Suprapubic skin (tissue), 4 donors: ENCODE measurements around the gene KRT13.

ENCODE experiments used
- POLR2A ChIP-seq, 2 donors: fragments of 450-650 bp; IDR thresholded peaks; one replicate each; pipeline ENCODE4 v1.6.1; 2017; ENCODE audit warnings: antibody characterized with exemption in 2 of 2, mild to moderate bottlenecking in 2 of 2, moderate library complexity in 2 of 2
- POLR2AphosphoS5 ChIP-seq, 3 donors: sonication (generic); formaldehyde crosslinking; IDR thresholded peaks; one replicate each; pipeline ENCODE4 v1.6.1; 2017; ENCODE audit warnings: antibody characterized with exemption in 3 of 3
- TF ChIP-seq, protein P1 (sequence below), 2 donors: fragments of 200-600 bp in 1 of 2; fragments of 450-650 bp in 1 of 2; sonication (generic) in 1 of 2; IDR thresholded peaks; one replicate each; pipeline ENCODE4 v1.5.1; 2016 to 2019; ENCODE audit warnings: antibody characterized with exemption in 2 of 2, mild to moderate bottlenecking in 1 of 2, moderate library complexity in 1 of 2

DNA sequence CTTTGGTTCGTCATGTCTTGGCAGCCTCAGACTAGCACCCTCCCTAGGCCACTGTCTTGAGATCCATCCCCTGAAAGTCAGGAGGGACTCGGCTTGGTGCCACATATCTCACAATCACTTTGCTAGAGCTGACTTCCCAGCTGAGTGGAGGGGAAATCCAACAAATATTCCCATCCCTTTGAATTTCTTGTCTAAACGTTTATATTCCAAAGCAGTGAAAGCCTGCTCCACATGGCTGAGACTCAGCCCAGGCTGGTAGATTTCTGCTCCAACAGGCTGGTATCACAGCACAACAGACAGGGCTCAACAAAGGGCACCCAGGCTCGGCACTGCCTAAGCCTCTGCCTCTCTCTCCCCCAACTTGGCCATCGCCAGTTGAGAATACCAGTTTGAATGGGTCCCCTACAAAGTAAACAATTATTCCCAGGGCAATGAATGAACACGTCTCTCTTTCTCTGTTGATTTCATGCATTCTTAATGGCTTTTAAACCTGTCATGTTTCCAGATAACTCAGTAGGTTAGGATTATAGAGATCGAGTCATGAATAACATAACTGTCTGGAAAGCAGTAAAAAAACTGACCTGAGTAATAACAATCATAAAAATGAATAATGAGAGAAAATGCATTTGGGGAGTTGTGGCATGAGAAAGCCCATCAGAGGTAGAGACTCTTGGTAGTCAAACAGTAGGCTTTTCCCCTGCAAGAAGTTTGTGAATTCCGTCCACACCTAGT, 1.0 kb downstream of the KRT13 start:
- TF ChIP-seq POLR2A (IDR thresholded peaks at IDR 0.05) (no peak), POLR2AphosphoS5 (IDR thresholded peaks at IDR 0.05) (no peak)
- TF ChIP-seq, protein P1, sequence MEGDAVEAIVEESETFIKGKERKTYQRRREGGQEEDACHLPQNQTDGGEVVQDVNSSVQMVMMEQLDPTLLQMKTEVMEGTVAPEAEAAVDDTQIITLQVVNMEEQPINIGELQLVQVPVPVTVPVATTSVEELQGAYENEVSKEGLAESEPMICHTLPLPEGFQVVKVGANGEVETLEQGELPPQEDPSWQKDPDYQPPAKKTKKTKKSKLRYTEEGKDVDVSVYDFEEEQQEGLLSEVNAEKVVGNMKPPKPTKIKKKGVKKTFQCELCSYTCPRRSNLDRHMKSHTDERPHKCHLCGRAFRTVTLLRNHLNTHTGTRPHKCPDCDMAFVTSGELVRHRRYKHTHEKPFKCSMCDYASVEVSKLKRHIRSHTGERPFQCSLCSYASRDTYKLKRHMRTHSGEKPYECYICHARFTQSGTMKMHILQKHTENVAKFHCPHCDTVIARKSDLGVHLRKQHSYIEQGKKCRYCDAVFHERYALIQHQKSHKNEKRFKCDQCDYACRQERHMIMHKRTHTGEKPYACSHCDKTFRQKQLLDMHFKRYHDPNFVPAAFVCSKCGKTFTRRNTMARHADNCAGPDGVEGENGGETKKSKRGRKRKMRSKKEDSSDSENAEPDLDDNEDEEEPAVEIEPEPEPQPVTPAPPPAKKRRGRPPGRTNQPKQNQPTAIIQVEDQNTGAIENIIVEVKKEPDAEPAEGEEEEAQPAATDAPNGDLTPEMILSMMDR (IDR thresholded peaks at IDR 0.05): no peak
